22Rv1 (cell line): ENCODE data around the gene OR2AT4.

Experiments used
- CTCF ChIP-seq: fragments of 450-650 bp; IDR thresholded peaks from 2 replicates; pipeline ENCODE4 v1.5.1; 2017; ENCODE audit warnings: mild to moderate bottlenecking
- ZFX ChIP-seq: fragments of 450-650 bp; IDR thresholded peaks from 2 replicates; pipeline ENCODE4 v1.6.1; 2017; ENCODE audit warnings: antibody characterized with exemption, borderline replicate concordance

GRCh38 chr11:75056814-75057213 is 39.9 kb downstream of the OR2AT4 start:
- TF ChIP-seq CTCF (no peak), ZFX (no peak)
